Esophagus (tissue), 2 donors: Measurements from ENCODE around the gene TPGS1. TPM values are rescaled to one million over a fixed set of nuclear protein-coding genes. Genes with fewer than 3 reads are reported as not detected.

Source experiments
- H3K27ac ChIP-seq, 2 donors: one replicate each; pipeline ENCODE4 v1.5.1; 2013; ENCODE audit warnings: low read depth in 2 of 2, mild to moderate bottlenecking in 2 of 2, inconsistent platforms in 1 of 2, low read length in 1 of 2, moderate library complexity in 1 of 2
- H3K27me3 ChIP-seq, 2 donors: one replicate each; pipeline ENCODE4 v1.6.1; 2013; ENCODE audit warnings: low read length in 2 of 2, control low read depth in 1 of 2, mild to moderate bottlenecking in 1 of 2; ENCODE audit not compliant: insufficient read depth in 2 of 2, control insufficient read depth in 1 of 2
- H3K36me3 ChIP-seq, 2 donors: one replicate each; pipeline ENCODE4 v1.6.1; 2013; ENCODE audit warnings: low read length in 1 of 2; ENCODE audit not compliant: control insufficient read depth in 2 of 2, insufficient read depth in 2 of 2
- H3K4me1 ChIP-seq, 2 donors: one replicate each; pipeline ENCODE4 v1.6.1; 2013; ENCODE audit warnings: low read length in 1 of 2; ENCODE audit not compliant: control insufficient read depth in 2 of 2, insufficient read depth in 2 of 2
- H3K4me3 ChIP-seq, 2 donors: one replicate each; pipeline ENCODE4 v1.5.1; 2013; ENCODE audit warnings: low read length in 2 of 2, mild to moderate bottlenecking in 2 of 2, low read depth in 1 of 2, moderate library complexity in 1 of 2
- H3K9me3 ChIP-seq, 2 donors: one replicate each; pipeline ENCODE4 v1.6.1; 2013; ENCODE audit warnings: mild to moderate bottlenecking in 2 of 2, low read depth in 1 of 2, low read length in 1 of 2, moderate library complexity in 1 of 2; ENCODE audit not compliant: control insufficient read depth in 2 of 2, insufficient read depth in 1 of 2
- WGBS, 2 donors: extraction: QIAGEN DNeasy Blood & Tissue Kit; methylation state at CpG; one replicate each; pipeline ENCODE4 v1.1.7; 2013; 5-methylcytosine and 5-hydroxymethylcytosine counted together
- polyA plus RNA-seq, 2 donors: library from polyadenylated mRNA; stranded (reverse); fragments of 200-250 nt; gene quantifications; one replicate each; pipeline ENCODE4 v1.2.3, GENCODE V29; 2013
- donor health status: healthy with polysubstance abuse.
- donor health status: Bipolar disorder and iron deficiency.

The TPGS1 gene, protein sequence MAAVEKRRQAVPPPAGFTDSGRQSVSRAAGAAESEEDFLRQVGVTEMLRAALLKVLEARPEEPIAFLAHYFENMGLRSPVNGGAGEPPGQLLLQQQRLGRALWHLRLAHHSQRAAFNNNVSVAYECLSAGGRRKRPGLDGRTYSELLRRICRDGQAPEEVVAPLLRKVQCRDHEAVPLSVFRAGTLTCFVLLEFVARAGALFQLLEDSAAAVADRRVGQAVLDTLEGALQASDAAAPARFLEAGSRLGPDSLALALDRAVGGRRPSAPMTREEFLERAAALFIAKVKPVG
- polyA plus RNA-seq, result 10 to 100 TPM; 13.9 to 16.8 TPM

DNA sequence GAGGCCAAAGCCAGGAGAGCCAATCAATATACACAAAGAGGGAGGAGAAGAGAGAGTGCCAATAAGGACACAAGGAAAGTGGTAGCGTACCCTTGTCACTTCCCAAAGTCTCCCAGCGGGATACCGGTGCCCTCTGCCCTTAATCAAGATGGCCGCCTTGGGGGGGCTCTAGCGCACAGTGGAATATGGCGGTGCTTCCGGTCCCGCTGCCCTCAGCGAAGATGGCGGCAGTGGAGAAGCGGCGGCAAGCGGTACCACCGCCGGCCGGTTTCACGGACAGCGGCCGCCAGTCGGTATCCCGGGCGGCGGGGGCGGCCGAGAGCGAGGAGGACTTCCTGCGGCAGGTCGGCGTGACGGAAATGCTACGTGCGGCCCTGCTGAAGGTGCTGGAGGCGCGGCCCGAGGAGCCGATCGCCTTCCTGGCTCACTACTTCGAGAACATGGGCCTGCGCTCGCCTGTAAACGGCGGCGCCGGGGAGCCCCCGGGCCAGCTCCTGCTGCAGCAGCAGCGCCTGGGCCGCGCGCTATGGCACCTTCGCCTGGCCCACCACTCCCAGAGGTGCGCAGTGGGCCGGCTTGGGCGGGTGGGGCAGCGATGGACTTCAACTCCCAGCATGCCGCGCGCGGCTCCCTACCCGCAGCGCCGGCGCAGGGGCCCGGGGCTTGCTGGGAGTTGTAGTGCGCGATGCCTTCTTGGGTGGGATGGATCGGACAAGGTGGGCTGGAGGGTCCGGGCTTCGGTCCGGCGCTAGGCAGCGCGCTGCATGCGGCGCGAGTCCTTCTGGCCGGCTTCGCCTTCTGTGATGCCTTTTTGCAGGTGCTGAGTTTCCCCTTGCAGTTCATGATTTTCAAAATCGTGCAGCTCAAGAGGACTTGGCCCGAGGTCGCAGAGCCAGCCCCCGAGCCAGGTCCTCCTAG is at the start of gene TPGS1:
Gene TPGS1 (plus strand): TSS at position 212 of the 918 bp plus-strand sequence. CDS start 10 bp downstream, at position 222.
- Histone ChIP-seq H3K4me3 (peak within 1 kb of the TSS; percentile 92 to 98), H3K36me3 (peaks cover 0 to 7% of the 10 kb centered on the region in 2 donors), H3K27me3 (no peaks in the 10 kb centered on the region), H3K4me1 (peaks cover 9 to 11% of the 10 kb centered on the region in 2 donors), H3K27ac (peak within 1 kb of the TSS; percentile 93 to 97), H3K9me3 (no peaks in the 10 kb centered on the region)
- 0 to 1% methylated on average over 65 to 81 of the region's 81 CpGs for WGBS, 2 donors

DNA sequence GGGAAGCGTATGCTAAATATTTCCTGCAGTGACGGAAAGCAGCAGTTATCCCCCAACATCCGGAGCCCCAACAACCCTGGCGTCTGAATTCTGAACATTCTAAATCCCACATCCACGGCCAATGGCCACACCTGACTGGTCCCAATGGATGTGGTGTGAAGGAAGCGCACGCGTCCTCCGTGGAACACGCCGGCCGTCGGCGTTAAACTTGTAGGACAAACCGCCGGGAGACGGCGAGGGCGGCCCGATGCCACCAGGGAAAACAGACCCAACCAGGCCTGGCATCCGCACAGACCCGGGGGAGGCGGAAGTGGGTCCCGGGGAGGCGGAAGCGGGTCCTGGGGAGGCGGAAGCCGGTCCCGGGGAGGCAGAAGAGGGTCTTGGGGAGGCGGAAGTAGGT is 49.7 kb upstream of the TPGS1 start:
- H3K9me3 ChIP-seq, result no peaks in the 10 kb centered on the region
- H3K27me3 ChIP-seq, result peaks cover 0 to 4% of the 10 kb centered on the region in 2 donors
- H3K27ac ChIP-seq, result no peak overlapping the region
- no peaks in the 10 kb centered on the region for H3K36me3 ChIP-seq
- peaks cover 4% of the 10 kb centered on the region in 2 donors for H3K4me1 ChIP-seq
- 96 to 97% methylated on average over 30 of the region's 30 CpGs for WGBS, 2 donors
- H3K4me3 ChIP-seq, result no peak overlapping the region

DNA sequence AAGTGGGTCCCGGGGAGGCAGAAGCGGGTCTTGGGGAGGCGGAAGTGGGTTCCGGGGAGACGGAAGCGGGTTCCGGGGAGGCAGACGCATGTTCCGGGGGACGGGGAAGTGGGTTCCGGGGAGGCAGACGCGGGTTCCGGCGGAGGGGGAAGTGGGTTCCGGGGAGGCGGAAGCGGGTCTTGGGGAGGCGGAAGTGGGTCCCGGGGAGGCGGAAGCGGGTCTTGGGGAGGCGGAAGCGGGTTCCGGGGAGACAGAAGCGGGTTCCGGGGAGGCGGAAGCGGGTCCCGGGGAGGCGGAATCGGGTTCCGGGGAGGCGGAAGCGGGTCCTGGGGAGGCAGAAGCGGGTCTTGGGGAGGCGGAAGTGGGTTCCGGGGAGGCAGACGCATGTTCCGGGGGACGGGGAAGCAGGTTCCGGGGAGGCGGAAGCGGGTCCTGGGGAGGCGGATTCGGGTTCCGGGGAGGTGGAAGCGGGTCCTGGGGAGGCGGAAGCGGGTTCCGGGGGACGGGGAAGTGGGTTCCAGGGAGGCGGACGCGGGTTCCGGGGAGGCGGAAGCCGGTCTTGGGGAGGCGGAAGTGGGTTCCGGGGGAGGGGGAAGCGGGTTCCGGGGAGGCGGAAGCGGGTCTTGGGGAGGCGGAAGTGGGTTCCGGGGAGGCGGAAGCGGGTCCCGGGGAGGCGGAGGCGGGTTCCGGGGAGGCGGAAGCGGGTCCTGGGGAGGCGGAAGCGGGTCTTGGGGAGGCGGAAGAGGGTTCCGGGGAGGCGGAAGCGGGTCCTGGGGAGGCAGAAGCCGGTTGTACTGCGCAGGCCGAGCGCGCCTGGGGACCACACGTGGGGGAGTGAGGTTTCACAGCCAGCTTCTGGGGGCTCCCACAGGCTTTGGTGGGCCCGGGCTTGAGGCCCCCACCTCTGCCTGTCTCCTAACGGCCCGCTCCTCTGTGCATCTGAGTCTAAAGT is 48.9 kb upstream of the TPGS1 start:
- H3K9me3 ChIP-seq, result no peaks in the 10 kb centered on the region
- WGBS, 2 donors, result 93 to 97% methylated on average over 68 to 89 of the region's 89 CpGs
- no peak overlapping the region for H3K27ac ChIP-seq
- no peak overlapping the region for H3K4me3 ChIP-seq
- peaks cover 4% of the 10 kb centered on the region in 2 donors for H3K4me1 ChIP-seq
- H3K36me3 ChIP-seq, result no peaks in the 10 kb centered on the region
- H3K27me3 ChIP-seq, result peaks cover 0 to 4% of the 10 kb centered on the region in 2 donors

DNA sequence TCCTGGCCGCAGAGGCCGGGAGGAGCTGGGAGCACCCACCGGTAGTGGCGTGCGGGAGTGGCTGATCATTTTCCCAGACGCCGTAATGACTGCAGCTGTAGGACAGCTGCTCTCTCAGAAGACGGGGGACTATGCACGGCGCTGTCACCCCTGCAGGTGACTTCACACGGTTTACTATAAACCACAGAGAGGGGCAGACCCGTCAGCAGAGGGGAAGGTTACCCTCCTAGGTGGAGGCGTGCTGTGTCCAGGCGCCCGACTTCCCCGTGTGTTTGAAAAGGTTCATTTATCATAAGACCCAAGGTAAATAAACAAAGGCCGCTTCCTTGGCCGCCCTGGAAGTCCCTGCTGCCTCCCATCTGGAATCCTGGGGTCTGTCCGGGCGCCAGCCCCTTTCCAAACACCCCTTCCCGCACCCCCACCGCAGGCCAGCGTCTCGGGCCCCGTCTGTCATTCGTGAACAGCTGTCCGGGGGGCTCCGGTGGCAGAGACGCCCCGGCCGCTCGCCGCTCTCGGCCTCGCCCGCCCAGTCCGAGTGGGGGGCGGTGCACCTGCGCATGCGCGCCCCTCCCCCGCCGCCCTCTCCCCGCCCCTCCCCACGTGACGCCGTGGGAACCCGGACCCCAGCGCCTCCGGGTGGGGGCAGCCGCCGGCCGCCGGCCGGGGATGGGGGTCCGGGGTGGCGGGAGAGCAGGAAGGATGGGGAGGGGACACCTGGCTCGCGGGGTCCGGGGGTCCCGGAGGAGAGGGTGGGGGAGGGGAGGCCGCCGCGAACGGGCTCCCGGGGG is 47.4 kb upstream of the TPGS1 start:
- peak overlapping the region in 1 of 2 donors; percentile 17 for H3K27ac ChIP-seq
- 2 to 3% methylated on average over 56 to 66 of the region's 66 CpGs for WGBS, 2 donors
- peak overlapping the region; percentile 50 to 51 for H3K4me3 ChIP-seq
- H3K4me1 ChIP-seq, result peaks cover 4% of the 10 kb centered on the region in 2 donors
- no peaks in the 10 kb centered on the region for H3K36me3 ChIP-seq
- no peaks in the 10 kb centered on the region for H3K9me3 ChIP-seq
- H3K27me3 ChIP-seq, result peaks cover 0 to 4% of the 10 kb centered on the region in 2 donors

DNA sequence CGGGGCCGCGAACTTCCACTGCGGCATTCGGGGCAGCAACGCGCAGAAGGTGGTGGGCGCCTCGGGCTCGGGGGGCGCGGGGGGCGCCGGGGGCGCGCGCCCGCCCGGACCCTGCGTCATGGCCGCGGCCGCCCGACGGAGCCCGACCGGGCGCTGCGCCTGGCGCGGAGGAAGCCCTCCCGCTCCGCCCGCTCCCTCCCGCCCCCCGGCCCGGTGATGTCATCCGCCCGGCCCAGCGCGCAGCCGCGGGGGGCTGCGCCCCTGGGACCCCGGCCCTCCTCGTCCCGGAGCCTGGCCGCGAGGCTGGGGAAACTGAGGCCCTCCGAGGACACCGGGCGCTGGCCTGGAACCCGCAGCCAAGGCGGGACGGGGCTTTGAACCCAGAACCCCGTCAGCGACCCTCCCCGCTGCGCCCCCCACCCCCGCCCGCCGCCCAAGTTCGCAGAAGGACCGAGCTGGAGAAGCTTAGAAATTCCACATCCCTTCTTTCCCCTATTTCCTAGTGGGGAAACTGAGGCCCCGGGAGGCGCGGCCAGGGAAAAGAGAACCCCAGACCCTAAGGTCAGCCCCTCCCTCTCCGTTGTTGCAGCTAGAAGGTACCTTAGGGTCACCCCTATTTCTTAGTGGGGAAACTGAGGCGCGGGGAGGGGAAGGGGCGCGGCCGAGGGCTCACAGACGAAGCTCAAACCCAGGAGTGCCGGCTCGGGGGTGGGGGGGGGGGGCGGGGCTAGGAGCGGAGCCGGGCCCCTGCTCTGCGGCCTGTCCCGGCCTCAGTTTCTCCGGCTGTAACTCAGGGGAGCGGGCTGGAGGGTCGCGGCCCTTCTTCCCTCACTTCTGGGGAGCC is 46.2 kb upstream of the TPGS1 start, which contains the start of gene SHC2:
Gene SHC2 (minus strand): TSS at position 157 of the 844 bp plus-strand sequence. CDS start 37 bp downstream, at position 120.
- Histone ChIP-seq H3K27me3 (peaks cover 0 to 4% of the 10 kb centered on the region in 2 donors), H3K36me3 (no peaks in the 10 kb centered on the region), H3K4me3 (peak within 1 kb of the TSS; percentile 50 to 51), H3K4me1 (peaks cover 4% of the 10 kb centered on the region in 2 donors), H3K27ac (peak within 1 kb of the TSS in 1 of 2 donors; percentile 17), H3K9me3 (no peaks in the 10 kb centered on the region)
- 2% methylated on average over 40 to 84 of the region's 85 CpGs for WGBS, 2 donors

DNA sequence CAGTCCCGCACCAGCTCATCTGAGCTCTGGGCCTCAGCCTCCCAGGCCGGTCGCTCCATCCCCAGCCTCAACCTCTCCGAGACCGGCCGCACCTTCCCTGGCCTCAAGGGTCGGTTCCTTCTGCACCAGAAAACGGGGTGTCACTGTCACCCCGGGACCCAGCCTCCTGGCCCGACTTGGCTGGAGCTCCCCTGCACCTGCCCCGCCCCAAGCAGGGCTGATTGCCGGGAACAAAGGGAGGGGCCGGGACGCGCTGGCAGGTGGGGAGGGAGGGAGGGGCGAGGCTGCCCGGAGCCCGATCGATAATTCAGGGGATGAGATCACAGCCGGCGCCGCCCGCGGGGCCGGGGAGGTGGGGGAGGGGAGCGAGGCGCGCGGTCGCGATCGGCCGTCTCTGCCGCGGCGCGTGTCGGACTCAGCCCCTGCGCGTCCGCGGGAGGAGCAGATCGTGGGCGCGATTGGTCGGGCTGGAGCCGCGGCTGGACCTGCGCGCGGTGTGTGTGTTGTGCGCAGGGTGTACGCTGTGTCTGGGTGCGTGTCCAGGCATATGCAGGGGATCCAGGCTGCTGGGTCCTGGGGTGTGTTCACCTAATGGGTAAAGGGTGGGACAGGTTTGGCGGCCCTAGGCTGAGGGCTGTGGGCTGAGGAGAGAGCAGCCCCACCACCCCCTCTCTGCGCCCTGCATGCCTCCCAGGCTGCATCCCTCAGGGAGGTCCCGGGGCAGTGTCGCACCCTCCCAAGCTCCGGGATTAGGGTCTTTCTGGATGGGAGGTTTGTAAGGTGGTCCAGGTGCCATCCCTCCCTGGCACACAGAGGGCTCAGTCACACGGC is 45.4 kb upstream of the TPGS1 start:
- Histone ChIP-seq H3K27me3 (peaks cover 0 to 4% of the 10 kb centered on the region in 2 donors), H3K36me3 (no peaks in the 10 kb centered on the region), H3K4me1 (peaks cover 4% of the 10 kb centered on the region in 2 donors), H3K4me3 (peak overlapping the region; percentile 17 to 39), H3K27ac (no peak overlapping the region), H3K9me3 (no peaks in the 10 kb centered on the region)
- 5 to 8% methylated on average over 56 to 60 of the region's 60 CpGs for WGBS, 2 donors

DNA sequence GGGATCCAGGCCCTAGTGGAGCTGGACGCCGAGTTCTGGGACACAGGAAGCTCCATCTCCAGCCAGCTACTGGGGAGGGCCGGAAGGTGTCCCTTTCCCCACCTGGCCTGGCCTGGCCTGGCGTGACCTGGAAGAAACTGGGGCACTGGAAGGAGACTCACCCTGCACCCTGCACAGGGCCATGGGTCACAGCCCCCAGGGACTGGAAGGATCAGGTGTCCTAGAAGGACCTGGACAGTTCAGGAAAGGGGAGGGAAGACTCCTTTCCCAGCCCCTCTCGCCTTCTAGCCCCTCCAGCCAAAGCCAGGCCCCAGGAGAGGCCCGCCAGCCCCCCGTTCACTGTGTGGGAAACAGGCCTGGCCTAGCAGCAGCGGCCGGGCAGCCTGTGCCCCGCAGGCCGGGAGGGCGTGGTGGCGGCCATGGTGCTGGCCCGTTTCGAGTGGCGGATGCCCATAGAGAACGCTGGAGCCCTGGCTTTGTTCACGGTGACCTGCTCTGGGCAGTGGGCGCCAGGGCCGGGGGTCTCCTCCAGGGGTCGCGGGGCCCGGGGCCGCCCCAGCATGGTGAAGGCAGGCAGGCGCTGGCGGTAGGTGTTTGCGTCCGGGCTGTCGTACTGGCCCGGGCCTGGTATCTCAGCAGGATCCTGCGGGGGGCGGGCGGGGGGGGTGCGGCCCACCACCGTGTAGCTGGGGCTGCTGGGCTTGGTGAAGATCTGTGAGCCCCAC is 43.7 kb upstream of the TPGS1 start:
- Histone ChIP-seq H3K9me3 (no peaks in the 10 kb centered on the region), H3K27ac (no peak overlapping the region)

More for the DNA sequence above, 43.7 kb upstream of the TPGS1 start:
- Histone ChIP-seq H3K36me3 (no peaks in the 10 kb centered on the region), H3K4me3 (no peak overlapping the region), H3K27me3 (peaks cover 0 to 4% of the 10 kb centered on the region in 2 donors), H3K4me1 (peaks cover 4% of the 10 kb centered on the region in 2 donors)
- WGBS, 2 donors, result 81 to 88% methylated on average over 35 of the region's 35 CpGs
